Activated T-helper 9 cell treated with anti-CD3 and anti-CD28 coated beads, Interleukin-2, amount 50 U/mL, for 16 hours (primary cell): ENCODE measurements around the gene B3GNT9.
A peak's percentile ranks its signal among the peaks of the same experiment; 100 is the strongest.

ENCODE experiments used
- DNase-seq: peaks from one replicate; pipeline ENCODE4 v3.0.0-alpha.2; 2020; ENCODE audit warnings: low read depth

The B3GNT9 gene

DNA sequence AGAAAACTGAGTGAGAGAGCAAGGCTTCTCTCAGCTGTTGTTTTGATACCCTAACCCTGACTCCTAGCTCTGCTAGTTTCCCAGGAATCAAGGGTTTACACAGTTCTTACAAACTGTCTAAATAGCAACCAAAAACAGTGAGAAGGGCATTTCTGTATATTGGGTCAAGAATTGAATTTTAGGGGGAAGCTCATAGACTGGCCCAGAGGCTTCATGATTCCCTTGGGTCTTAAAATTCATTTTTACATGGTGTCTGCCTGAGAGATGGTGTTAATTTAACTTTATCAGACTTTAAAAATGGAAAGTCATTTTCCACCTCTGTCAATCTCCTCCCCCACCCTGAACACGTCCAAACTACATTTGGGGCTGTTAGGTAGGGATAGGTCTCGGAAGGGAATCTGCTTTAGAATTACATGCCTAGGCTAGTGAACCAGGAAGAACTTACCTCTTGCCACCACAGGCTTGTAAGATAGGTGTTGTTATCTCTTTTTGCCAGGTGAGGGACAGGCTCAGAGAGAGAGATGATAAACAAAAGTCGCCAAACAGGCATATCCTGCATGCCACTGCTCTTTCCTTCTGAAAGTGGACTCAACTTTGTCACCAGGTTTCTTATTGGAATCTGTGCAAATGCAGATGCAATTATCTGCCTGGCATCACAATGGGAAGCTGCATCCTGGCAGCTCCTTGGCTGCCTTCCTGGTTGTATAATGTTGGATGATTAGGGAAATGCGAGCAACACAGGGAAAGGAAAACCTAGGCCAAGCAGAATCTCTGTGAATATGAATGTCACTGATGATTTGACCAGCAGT lies 38.0 kb downstream of the B3GNT9 start:
- no peak for DNase-seq

DNA sequence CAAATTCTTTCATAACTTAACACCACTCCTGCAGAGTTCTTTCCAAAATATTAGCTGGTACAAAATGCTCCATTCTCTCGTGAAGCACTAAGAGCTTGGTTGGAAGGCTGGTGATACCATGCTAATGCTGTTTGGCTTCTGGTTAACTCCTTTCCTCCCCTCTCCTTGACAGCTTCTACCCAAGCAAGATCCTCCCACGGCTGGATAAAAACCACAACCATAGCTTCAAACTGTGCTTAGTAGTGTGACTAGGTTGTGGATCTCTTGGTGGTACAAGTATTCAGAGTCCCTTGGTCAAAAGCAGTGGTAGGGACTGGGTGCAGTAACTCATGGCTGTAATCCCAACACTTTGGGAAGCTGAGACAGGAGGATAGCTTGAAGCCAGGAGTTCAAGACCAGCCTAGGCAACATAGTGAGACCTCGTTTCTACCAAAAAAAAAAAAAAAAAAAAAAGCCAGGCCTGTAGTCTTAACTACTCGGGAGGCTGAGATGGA lies 38.8 kb downstream of the B3GNT9 start:
- no peak for DNase-seq

- DNase-seq, result peak; percentile 93
Observed at GRCh38 chr16:67109407-67110135, 41.2 kb downstream of the B3GNT9 start, which contains the start of gene PHAF1. Gene PHAF1, plus strand, starts transcription at chr16:67109941. Its CDS starts 235 bp downstream, at chr16:67110176.

- DNase-seq, result no peak
Observed at GRCh38 chr16:67108931-67109406, 41.8 kb downstream of the B3GNT9 start.

GRCh38 chr16:67108489-67108888 lies 42.3 kb downstream of the B3GNT9 start:
- DNase-seq, result no peak

GRCh38 chr16:67105881-67106280 lies 44.9 kb downstream of the B3GNT9 start:
- DNase-seq, result no peak

DNA sequence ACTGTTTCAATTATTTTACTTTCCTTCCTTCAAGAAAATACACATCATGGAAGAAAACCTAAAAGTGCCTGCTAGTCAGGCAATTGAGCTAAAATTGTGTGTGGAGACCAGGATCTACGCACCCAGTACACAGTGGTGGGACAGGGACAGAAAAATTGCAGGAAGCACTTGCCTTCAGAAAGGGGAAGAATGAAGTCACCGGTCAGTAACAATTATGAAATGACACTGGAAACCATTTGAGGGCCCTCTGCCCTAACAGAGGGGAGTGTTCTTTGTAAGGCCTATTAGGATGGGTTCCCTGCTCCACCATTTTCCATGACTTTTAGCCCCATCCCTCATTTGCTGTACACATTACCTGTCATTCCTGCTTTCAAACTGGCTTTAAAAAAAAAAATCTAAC lies 45.6 kb downstream of the B3GNT9 start:
- DNase-seq, result no peak

DNA sequence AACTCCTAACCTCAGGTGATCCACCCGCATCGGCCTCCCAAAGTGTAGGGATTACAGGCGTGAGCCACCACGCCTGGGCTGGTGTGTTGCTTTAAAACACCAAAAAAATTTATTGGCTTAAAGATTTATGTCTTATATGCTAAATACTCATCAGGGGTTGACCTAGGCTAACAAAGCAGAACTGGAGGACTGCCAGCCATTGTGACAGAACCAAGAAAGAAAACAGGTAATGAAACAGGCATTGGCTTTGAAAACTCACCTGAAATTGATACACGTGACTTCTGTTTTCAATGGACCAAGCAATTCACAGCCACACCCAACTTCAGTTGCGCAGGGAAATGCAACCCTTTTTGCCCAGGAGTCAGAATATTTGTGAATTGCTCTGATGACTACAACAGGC lies 46.0 kb downstream of the B3GNT9 start:
- DNase-seq, result no peak

- DNase-seq, result no peak
Observed at GRCh38 chr16:67104061-67104460, 46.7 kb downstream of the B3GNT9 start.

GRCh38 chr16:67101311-67102082 lies 49.3 kb downstream of the B3GNT9 start:
- DNase-seq, result no peak

DNA sequence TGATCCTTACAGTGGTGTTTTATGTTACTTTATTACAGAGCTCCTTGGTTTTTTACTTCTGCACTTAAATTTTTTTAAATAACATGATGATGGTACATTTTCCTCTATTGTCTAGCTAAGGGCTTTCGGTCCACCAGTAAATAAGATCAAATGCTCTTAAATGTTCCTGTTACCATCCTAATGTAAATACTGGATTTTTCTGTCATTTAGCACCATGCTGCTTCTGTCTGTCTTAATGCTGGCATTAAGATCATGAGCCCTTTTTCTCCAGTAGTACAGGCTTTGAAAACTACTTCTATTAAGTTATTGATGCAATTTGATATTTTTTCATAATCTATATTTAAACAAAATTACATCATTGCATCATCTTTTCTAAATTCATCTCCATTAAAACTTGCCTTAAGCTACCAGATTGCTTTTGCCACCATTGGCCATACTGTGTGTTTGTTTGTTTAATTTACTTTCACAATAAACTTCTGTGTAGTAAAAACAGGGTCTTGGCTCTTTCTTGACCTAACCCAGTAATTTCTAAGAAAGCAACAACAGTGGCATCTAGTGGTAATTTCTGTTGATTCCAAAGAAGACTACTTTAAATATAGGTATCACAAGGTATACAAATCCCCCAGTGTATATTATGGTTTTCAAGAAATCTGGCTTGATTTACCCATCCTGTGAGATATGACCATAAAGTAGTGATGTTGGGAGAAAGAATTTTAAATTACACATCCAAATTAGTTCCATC lies 50.1 kb downstream of the B3GNT9 start:
- DNase-seq, result no peak

GRCh38 chr16:67098599-67098998 lies 52.2 kb downstream of the B3GNT9 start:
- no peak for DNase-seq
